ENCODE data around the gene EPHB1. TPM values are rescaled to one million over a fixed set of nuclear protein-coding genes. Genes with fewer than 3 reads are reported as not detected.
"Not testable (repeated sequence)": the region's sequence is repeated elsewhere in the genome, so short reads cannot be mapped to it uniquely, and the experiment has no call there.

EPHB1 gene
- total RNA-seq, 2 donors from 2014 or later, result 0.68 to 0.71 TPM

GRCh38 chr3:135000465-135000864 lies 205.4 kb downstream of the EPHB1 start:
- H3K9me3 ChIP-seq, result no peaks in the 10 kb centered on the region
- no peak overlapping the region for H3K27ac ChIP-seq
- no peak overlapping the region for H3K4me3 ChIP-seq
- DNase-seq (ENCODE audit: low spot score) (no peak), ATAC-seq (ENCODE audit: insufficient number of reproducible peaks, low FRiP score, low read depth) (no peak)
- H3K36me3 ChIP-seq, result no peaks in the 10 kb centered on the region
- no peaks in the 10 kb centered on the region for H3K4me1 ChIP-seq (ENCODE audit: control insufficient read depth in 1 of 2, low read depth in 2 of 2)
- H3K27me3 ChIP-seq (replicated peaks; ENCODE audit: insufficient read depth), result no peaks in the 10 kb centered on the region
- TF ChIP-seq CTCF (IDR thresholded peaks at IDR 0.05), result no peak

GRCh38 chr3:135005616-135006015 lies 210.6 kb downstream of the EPHB1 start:
- not testable (repeated sequence) for ATAC-seq (ENCODE audit: insufficient number of reproducible peaks, low FRiP score, low read depth); H3K4me3 ChIP-seq; H3K9me3 ChIP-seq; H3K4me1 ChIP-seq (ENCODE audit: control insufficient read depth in 1 of 2, low read depth in 2 of 2); DNase-seq (ENCODE audit: low spot score); H3K36me3 ChIP-seq; H3K27ac ChIP-seq; H3K27me3 ChIP-seq (replicated peaks; ENCODE audit: insufficient read depth)

- TF ChIP-seq CTCF (IDR thresholded peaks at IDR 0.05), result no peak
- no peak for ATAC-seq (ENCODE audit: insufficient number of reproducible peaks, low FRiP score, low read depth)
- no peaks in the 10 kb centered on the region for H3K4me1 ChIP-seq (ENCODE audit: control insufficient read depth in 1 of 2, low read depth in 2 of 2)
- H3K4me3 ChIP-seq, result no peak overlapping the region
- no peaks in the 10 kb centered on the region for H3K9me3 ChIP-seq
- no peak for DNase-seq (ENCODE audit: low spot score)
- no peaks in the 10 kb centered on the region for H3K36me3 ChIP-seq
- H3K27ac ChIP-seq, result no peak overlapping the region
- no peaks in the 10 kb centered on the region for H3K27me3 ChIP-seq (replicated peaks; ENCODE audit: insufficient read depth)
Measured at GRCh38 chr3:135007607-135008006, 212.5 kb downstream of the EPHB1 start.

- Histone ChIP-seq H3K4me1 (ENCODE audit: control insufficient read depth in 1 of 2, low read depth in 2 of 2) (no peaks in the 10 kb centered on the region), H3K36me3 (no peaks in the 10 kb centered on the region), H3K9me3 (no peaks in the 10 kb centered on the region), H3K4me3 (no peak overlapping the region), H3K27me3 (replicated peaks; ENCODE audit: insufficient read depth) (no peaks in the 10 kb centered on the region), H3K27ac (no peak overlapping the region)
- ATAC-seq (ENCODE audit: insufficient number of reproducible peaks, low FRiP score, low read depth), result no peak
- no peak for TF ChIP-seq CTCF (IDR thresholded peaks at IDR 0.05)
- DNase-seq (ENCODE audit: low spot score), result no peak
Measured at GRCh38 chr3:135008326-135008725, 213.3 kb downstream of the EPHB1 start.

- no peaks in the 10 kb centered on the region for H3K36me3 ChIP-seq
- ATAC-seq (ENCODE audit: insufficient number of reproducible peaks, low FRiP score, low read depth) (no peak), DNase-seq (ENCODE audit: low spot score) (no peak)
- no peaks in the 10 kb centered on the region for H3K9me3 ChIP-seq
- no peaks in the 10 kb centered on the region for H3K4me1 ChIP-seq (ENCODE audit: control insufficient read depth in 1 of 2, low read depth in 2 of 2)
- H3K27me3 ChIP-seq (replicated peaks; ENCODE audit: insufficient read depth), result no peaks in the 10 kb centered on the region
- H3K4me3 ChIP-seq, result no peak overlapping the region
- no peak for TF ChIP-seq CTCF (IDR thresholded peaks at IDR 0.05)
- no peak overlapping the region for H3K27ac ChIP-seq
Measured at GRCh38 chr3:135009014-135009413, 214.0 kb downstream of the EPHB1 start.

GRCh38 chr3:135012101-135012500 lies 217.0 kb downstream of the EPHB1 start:
- H3K9me3 ChIP-seq, result no peaks in the 10 kb centered on the region
- no peak for TF ChIP-seq CTCF (IDR thresholded peaks at IDR 0.05)
- H3K27me3 ChIP-seq (replicated peaks; ENCODE audit: insufficient read depth), result no peaks in the 10 kb centered on the region
- H3K4me1 ChIP-seq (ENCODE audit: control insufficient read depth in 1 of 2, low read depth in 2 of 2), result no peaks in the 10 kb centered on the region
- ATAC-seq (ENCODE audit: insufficient number of reproducible peaks, low FRiP score, low read depth), result no peak
- DNase-seq (ENCODE audit: low spot score), result no peak
- no peak overlapping the region for H3K4me3 ChIP-seq
- no peak overlapping the region for H3K27ac ChIP-seq
- no peaks in the 10 kb centered on the region for H3K36me3 ChIP-seq
